ENCODE results near the gene AP1B1.

The AP1B1 gene

DNA sequence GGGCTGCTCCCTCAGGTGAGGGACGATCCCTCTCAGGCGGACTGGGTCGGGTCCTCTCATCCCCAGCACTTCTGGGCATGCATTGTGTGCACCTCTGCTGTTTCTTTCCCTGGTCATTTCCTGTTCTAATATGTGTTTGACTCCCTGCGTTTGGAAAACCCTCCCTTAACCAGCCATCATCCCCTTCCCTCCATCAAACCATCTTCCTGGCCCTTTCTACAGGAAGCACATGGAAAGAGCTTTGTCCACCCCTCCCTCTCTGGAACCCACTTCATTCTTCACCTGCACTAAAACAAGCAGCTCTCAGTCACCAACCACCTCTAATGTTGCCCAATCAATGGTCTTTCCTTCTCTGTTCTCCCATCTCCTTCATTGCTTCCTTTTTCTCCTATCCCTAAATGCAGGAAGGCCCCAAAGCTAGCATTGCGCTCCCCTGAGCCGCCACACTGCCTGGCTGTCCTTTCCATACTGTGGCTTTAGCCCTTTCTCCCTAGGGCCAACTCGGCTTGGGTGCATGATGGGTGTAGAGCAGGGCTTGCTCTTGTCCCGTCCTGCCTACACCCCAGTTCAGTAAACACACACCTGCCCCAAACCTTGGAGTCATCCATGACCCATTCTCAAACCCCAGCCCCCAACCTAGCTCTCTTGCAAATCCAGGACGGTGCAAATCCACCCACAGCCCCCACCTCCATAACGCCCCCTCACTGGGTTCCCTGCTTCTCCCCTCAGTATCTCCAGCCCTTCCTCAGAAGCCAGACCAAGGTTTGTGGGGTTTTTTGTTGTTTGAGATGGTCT, 87.4 kb downstream of the AP1B1 start:
- DNase-seq (ENCODE audit: low read depth): no peak

DNA sequence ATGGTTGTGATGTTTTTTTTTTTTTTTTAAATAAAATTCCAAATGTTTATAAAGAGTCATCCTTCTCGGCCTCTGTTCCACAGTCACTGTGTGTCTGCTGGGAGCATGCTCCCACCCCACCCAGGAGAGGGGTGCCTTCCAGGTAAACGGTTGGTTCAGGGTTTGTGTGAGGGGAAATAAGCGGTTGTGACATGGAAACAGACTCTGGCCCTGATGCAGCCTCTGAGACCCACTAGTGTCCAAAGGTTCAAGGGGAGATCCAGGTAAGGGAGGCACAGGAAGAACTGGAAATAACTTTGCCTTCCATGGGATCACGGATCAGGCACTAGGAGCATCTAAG, 87.9 kb downstream of the AP1B1 start:
- no peak for DNase-seq (ENCODE audit: low read depth)

DNA sequence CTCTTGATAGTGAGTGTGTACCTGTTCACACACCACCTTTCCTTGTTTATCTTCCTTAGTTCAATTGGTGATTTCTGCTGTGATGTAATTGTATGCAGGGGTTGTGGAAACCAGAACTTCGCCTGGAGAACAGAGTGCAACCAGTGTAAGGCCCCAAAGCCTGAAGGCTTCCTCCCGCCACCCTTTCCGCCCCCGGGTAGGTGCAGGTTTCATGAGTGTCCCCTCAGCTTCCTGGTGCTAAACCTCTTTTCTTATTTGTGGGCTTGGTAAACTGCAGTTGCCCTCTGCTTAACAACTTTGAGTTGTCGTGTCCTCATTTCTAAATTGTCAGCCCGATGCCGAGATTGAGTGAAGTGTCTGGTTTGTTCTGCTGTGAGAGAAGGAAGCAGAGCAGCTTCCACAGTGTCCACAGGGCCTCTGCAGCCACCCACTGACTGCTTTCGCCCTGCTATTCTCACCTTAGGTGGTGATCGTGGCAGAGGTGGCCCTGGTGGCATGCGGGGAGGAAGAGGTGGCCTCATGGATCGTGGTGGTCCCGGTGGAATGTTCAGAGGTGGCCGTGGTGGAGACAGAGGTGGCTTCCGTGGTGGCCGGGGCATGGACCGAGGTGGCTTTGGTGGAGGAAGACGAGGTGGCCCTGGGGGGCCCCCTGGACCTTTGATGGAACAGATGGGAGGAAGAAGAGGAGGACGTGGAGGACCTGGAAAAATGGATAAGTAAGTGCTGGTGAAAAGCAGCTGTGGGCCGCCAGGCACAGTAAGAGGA, 89.1 kb downstream of the AP1B1 start:
- no peak for DNase-seq (ENCODE audit: low read depth)

DNA sequence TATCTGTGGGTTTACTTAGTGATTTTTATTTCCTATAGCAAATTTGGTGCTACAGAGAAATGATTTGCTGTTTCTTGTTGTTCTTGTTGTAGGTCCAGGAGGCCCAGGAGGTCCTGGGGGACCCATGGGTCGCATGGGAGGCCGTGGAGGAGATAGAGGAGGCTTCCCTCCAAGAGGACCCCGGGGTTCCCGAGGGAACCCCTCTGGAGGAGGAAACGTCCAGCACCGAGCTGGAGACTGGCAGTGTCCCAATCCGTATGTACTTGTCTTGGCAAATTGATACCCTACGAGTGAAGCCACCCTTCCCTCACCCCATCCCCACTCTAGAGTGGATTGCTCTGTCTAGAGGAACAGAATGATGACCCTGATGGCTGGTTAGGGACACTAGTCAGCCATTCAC, 89.7 kb downstream of the AP1B1 start:
- no peak for DNase-seq (ENCODE audit: low read depth)

DNA sequence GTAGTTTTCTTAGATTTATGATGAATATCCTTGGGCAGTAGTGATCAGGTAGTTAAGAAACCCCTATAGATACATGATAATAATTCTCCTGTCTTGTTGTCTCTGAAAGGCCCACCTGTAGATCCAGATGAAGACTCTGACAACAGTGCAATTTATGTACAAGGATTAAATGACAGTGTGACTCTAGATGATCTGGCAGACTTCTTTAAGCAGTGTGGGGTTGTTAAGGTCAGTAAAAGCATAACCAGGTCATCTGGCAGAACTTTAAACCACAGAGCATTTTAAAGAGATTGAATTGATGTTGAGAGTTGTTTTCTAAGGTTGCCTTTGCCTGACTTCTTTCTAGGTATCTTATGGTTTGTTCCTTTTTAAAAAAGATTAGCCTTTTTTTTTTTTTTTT, 96.0 kb downstream of the AP1B1 start:
- DNase-seq (ENCODE audit: low read depth): no peak

DNA sequence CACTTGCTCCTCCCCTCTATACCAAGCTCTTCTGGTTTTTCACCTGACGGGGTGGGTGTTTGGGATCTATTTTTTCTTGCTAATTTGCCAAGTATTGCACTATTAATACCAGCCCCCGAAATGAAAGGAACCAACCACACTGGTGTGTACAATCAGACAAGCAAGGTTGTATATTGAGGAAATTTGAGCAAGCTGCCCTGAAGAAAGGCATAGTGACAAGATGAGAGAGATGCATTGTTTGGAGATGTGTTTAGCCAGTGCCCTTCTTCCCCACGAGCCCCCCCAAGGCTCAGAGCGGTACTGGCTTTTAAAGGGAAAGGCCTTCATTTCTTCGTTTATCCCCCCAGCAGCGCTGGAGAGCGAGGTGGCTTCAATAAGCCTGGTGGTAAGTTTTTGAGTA, 97.2 kb downstream of the AP1B1 start:
- no peak for DNase-seq (ENCODE audit: low read depth)

DNA sequence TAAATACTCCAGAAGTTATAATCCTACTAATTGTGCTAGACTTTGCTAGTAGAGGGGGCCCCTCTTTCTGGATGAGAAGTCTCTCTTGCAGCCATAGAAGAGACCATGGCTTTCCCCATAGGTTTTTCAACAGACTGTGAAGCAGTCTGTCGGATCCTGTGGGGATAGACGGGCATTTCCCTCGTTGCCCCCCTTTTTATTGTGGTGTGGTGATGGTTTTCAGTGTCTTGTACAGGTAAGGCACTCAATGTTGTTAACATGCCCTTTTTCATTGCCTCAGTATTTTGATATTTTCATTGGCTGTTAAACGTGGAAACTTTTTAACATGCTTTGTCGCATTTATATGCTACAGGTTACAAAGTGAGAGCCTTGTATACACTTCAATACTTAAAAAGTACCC, 98.3 kb downstream of the AP1B1 start:
- no peak for DNase-seq (ENCODE audit: low read depth)

DNA sequence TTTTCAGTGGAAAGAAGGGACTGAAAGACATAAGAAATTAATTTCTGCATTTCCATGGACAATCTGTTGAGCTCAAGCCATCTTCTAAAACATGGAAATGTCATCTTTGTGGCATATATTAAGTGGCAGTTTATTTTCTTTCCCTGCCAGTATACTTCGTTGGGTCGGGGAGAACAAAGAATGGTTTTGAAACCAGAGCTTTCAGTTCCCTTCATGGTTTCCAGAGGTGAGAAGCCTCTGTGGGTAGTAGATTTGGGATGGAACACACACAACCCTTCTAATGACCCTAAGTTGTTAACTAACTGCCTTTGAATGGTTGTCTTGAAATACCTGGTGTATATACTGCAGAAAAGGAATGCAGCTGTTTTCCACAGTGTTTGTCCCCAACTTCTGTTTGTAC, 99.5 kb downstream of the AP1B1 start:
- no peak for DNase-seq (ENCODE audit: low read depth)

DNA sequence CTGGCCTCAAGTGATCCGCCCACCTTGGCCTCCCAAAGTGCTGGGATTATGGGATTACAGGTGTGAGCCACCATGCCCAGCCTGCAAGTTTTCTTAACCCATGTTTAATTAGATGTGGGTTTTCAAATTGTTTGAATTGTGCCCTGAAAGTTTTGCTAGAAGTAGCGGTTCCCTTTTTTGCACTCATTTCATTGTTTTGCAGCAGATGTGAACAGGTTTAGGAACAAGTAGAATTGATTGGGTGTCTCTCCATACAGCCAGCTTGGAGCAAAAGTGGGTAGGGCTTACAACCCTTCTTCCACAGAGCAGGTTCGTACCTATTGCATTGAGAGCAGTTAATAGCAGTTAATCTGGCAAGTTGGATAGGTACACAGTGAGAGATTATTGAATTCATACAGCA, 104.2 kb downstream of the AP1B1 start:
- no peak for DNase-seq (ENCODE audit: low read depth)

DNA sequence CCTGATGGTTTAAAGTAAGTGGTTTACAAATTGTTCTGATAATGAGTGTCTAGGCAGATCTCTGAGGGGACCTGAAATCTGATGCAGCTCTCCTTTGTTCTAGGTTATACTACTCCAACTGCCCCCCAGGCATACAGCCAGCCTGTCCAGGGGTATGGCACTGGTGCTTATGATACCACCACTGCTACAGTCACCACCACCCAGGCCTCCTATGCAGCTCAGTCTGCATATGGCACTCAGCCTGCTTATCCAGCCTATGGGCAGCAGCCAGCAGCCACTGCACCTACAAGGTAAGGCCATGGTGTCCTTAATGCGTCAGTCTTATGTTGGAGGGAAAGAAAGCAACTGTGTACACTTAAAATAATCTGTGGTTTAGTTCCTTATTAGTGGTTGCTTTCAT, 110.4 kb downstream of the AP1B1 start:
- no peak for DNase-seq (ENCODE audit: low read depth)

Measured in stimulated activated CD8-positive, alpha-beta memory T cell treated with anti-CD3 and anti-CD28 coated beads, Interleukin-12 subunit alpha, Interleukin-12 subunit beta, amount 100 ng/mL, for 4 hours (primary cell).